ENCODE data around the gene NFU1.
"Not testable (repeated sequence)": the region's sequence is repeated elsewhere in the genome, so short reads cannot be mapped to it uniquely, and the experiment has no call there.

NFU1 gene

GRCh38 chr2:69386789-69387734 is 50.2 kb downstream of the NFU1 start, which contains the start of gene GFPT1:
Gene GFPT1 (minus strand): TSS chr2:69387227. CDS start chr2:69387071, 156 bp downstream.
- no peak for FAIRE-seq

DNA sequence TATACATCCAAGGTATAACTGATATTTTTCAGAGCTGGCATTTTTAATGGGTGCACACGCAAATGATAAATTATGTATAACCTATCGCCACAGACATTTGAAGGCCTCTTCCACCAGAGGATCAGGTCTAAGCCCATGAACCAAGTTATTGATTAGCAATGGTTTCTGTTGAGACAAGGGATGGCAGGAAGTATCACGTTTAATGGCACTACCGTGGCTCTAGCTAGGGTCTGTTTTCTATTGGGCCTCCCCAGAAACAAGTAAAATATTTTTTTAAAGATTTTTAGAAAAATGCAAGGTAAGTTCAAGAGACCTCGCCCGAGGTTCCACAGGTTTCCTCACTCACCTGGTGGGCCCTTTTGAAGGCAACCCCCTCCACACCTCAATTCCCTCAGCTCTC is 50.9 kb downstream of the NFU1 start:
- no peak for FAIRE-seq

- FAIRE-seq, result no peak
These were observed 51.6 kb downstream of the NFU1 start for GRCh38 chr2:69385443-69386151.

DNA sequence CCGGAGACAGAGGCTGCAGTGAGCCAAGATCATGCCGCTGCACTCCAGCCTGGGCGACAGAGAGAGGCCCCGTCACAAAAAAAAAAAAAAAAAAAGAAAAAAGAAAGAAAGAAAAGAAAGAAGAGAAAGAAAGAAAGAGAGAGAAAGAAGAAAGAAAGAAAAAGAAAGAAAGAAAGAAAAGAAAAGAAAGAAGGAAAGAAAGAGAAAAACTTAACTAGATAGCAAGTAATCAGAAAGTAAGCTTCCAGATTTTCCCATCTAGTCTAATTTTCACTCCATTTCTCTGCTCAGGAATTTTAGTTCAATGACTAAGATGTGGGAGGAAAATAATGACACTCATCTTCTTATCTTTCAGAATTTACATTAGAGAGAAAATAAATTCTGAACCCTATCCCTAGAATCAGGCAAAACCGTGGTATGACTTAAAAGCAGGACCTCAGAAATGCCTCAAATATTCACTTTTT is 52.6 kb downstream of the NFU1 start:
- FAIRE-seq, result no peak

DNA sequence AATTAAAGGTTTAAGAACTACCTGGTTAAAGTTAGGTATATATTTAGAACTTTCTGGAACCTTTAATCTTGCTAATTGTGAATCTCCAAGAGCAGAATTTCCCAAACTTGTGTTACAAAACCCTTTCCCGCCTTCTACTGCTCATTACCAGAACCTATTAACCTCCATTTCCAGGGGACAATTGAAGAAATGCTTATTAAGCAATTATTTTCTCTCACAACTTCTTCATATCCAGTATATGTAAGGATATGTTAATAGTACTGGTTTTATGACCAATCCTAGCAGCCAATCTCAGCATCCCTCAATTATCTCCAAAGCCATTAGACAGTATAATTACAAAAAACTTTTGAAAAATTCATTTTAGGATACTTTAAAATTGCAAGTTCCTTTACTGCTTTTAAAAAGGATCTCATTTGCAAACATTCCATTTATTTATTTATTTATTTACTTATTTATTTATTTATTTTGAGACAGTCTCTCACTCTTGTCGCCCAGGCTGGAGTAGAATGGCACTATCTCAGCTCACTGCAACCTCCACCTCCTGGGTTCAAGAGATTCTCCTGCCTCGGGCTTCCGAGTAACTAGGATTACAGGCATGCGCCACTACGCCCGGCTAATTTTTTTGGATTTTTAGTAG is 53.9 kb downstream of the NFU1 start:
- FAIRE-seq, result no peak

- no peak for FAIRE-seq
These were observed 54.7 kb downstream of the NFU1 start for GRCh38 chr2:69382547-69382946.

DNA sequence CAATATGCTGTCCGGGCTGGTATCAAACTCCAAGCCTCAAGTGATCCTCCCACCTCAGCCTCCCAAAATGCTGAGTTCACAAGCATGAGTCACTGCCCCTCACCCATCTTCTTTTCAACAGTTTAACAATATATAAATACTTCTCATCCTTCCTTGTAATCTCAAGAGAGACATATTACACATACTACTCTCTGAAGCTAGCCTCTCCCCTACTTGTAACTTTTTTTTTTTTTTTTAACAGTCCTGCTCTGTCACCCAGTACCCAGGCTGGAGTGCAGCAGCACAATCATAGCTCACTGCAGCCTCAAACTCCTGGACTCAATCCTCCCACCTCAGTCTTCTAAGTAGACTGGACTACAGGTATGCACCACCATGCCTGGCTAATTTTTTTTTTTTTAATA is 55.9 kb downstream of the NFU1 start:
- no peak for FAIRE-seq

- no peak for FAIRE-seq
These were observed 56.9 kb downstream of the NFU1 start for GRCh38 chr2:69380072-69380917.

GRCh38 chr2:69376403-69376802 is 60.8 kb downstream of the NFU1 start:
- no peak for FAIRE-seq

DNA sequence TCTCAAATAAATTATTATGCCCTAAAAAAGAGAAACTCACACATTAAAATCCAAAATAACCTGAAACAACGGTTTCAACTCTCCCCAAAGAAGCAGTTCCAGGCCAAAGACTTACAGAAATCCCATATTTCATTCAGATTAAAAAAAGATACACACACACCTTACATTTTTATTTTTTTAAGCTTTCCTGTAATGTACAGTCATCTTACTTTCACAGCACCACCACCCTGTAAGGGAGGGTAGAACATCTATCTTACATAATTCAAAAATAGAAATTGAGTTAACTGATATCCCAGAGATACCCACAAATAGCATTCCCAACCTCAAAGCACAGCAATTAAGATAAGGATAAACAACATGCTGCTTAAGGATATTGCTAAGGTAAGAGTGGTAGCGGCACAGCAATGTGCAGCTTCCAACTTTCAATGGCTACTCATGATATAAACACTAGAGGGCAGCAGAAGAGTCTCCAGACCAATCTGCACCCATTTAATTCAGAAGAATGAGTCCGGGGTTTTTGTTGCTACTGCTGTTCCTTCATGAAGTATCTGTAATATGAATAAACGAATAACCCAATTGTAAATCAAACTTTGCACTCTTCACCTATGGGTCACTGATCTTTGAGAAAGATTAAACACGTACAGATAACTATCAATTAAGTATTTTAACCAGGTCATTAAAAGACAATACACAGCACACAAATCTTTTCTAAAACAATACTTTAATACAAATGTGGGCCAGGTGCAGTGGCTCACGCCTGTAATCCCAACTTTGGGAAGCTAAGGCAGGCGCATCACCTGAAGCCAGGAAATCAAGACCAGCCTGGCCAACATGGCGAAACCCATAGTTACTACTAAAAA is 61.5 kb downstream of the NFU1 start:
- FAIRE-seq, result no peak

GRCh38 chr2:69372767-69373166 is 64.5 kb downstream of the NFU1 start:
- no peak for FAIRE-seq

DNA sequence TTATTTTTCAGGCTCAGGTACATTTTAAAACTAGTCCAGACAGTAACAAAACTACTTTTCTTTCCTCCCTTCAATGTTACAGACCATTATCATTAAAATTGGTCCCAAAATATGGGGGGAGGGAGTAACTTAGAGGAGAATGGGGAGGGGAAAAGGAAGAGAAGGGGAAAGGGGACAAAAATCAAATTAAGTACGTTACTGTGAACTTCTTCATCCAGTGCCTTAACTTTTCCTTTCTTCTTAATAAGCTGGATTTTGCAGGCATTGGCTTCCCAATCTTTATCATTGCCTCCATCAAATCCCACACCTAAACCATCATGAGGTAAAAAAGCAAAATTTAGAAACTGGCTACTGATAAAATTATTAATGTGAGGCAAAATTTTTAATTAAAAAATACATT is 67.4 kb downstream of the NFU1 start:
- no peak for FAIRE-seq

DNA sequence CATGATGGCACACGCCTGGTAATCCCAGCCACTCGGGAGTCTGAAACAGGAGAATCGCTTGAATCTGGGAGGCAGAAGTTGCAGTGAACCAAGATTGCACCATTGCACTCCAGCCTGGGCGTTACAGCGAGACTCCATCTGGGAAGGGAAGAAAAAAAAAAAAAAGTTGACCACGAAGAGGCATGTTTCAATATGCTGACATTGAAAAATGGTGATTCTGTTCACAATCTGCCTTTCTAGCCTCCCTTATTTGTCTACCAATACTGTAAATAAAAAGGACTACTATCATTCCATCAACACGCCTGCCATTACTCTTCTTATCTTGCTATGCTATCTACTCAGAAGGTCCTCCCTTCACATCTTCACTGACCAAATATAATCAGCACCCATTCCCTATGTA is 68.6 kb downstream of the NFU1 start:
- no peak for FAIRE-seq

GRCh38 chr2:69359371-69359770 is 77.9 kb downstream of the NFU1 start:
- FAIRE-seq, result no peak

DNA sequence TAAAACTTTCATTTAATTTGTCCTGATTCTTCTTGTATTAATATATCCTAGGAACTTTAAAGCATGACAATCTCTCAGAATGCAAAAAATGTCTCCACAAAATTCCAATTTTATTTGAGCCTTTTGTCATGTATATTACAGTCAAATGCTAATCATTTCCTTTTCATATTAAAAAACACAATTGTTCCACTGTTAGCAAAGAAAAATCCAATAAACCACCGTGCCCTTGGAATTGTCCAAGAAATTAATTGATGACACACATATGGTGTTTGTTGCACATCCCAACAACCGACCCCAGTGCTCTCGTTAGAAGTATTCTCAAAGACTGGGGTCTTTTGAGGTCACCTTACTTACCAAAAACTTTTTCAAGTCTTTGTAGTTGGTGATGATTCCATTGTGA is 78.3 kb downstream of the NFU1 start:
- FAIRE-seq, result no peak

- no peak for FAIRE-seq
These were observed 80.8 kb downstream of the NFU1 start for GRCh38 chr2:69356471-69356870.

GRCh38 chr2:69354976-69355375 is 82.3 kb downstream of the NFU1 start:
- not testable (repeated sequence) for FAIRE-seq

- FAIRE-seq, result no peak
These were observed 83.9 kb downstream of the NFU1 start for GRCh38 chr2:69353360-69353759.

GRCh38 chr2:69348781-69349180 is 88.5 kb downstream of the NFU1 start:
- FAIRE-seq, result no peak

Data from colon (tissue), 2 donors.